ENCODE data around the gene TMEM63A. TPM values are rescaled to one million over a fixed set of nuclear protein-coding genes. Genes with fewer than 3 reads are reported as not detected.

TMEM63A gene
- polyA plus RNA-seq, 1 of the 3 experiments (the other 2 are of a cell fraction), result 13.5 TPM

DNA sequence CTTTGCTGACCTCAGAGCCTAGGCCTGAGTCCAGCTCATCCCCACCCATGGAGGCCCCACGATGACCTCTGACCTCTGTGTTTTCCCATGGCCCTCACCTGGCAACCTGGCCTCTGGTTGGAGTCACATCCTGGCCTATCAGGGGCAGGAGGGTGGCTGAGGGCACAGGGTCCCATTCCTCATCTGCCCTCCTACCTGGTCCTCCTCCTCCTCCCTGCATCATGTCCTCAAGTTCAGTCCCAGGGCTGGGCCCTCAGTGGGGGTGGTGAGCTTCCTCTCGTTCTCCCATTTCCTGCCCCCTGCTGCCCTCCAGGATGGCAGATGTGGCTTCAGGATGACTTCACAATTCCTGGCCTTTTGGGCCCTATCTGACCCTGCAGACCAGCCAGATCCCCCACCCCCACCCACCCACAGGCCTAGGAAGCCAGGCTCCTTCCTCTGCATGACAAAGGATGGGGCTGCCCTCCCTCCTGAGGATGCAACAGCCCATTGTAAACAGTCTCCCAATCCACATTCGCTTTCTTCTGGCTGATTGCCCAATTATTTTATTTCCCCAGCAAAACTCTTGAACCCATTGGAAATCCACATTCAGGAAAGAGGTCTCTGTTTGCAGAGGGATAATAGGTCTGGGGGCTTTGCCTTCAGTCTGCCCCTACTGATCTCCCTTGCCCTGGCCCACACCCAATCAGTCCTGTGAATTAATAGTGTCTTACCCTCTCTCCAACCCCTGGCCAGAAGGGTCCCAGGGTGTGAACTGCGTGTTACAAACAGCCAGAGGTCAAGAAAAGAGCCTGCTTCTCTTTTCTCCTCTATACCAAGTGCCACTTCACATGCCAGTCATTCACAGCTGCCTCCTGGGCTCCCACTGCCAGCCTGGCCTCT is 17.1 kb upstream of the TMEM63A start:
- peaks cover 0 to 2% of the 10 kb centered on the region in 2 experiments; a peak in 1 of 4 replicates for H3K4me1 ChIP-seq (ENCODE audit: control insufficient read depth in 1 of 2, insufficient read depth in 2 of 2, low read depth in 1 of 2, low read length in 1 of 2)
- no peak overlapping the region for H3K27ac ChIP-seq (ENCODE audit: low read depth in 2 of 2, low read length in 1 of 2)
- no peak overlapping the region for H3K9ac ChIP-seq
- H3K36me3 ChIP-seq (replicated peaks in 1 of 2; ENCODE audit: control insufficient read depth in 1 of 2, insufficient read depth in 2 of 2, low read length in 1 of 2), result no peaks in the 10 kb centered on the region
- no peak overlapping the region for H3K4me2 ChIP-seq
- H2AFZ ChIP-seq (ENCODE audit: low read depth), result no peak overlapping the region
- ChIA-PET CTCF (interaction anchor here (1.4 to 1.8 kb wide), 2 partner anchors 22 to 425 kb away, joined by 3 to 5 read pairs; no protein-coding TSS in a partner anchor), POLR2A (no interaction called here)
- H3K27me3 ChIP-seq (ENCODE audit: insufficient read depth), result no peaks in the 10 kb centered on the region
- no peaks in the 10 kb centered on the region for H3K9me2 ChIP-seq
- H3K79me2 ChIP-seq (ENCODE audit: insufficient read depth), result no peaks in the 10 kb centered on the region
- no peak overlapping the region for H3K4me3 ChIP-seq (ENCODE audit: low read depth in 2 of 2, low read length in 1 of 2)
- TF ChIP-seq ZBTB33 (IDR thresholded peaks at IDR 0.05; ENCODE audit: borderline replicate concordance, low read depth) (no peak), GABPA (IDR thresholded peaks at IDR 0.05; ENCODE audit: low read depth) (no peak), PBX3 (IDR thresholded peaks at IDR 0.05) (no peak), ELF1 (IDR thresholded peaks at IDR 0.05) (no peak), MXI1 (IDR thresholded peaks at IDR 0.05; ENCODE audit: low read depth, low read length) (no peak), EP300 (IDR thresholded peaks at IDR 0.05; ENCODE audit: borderline replicate concordance in 1 of 2, low read depth in 1 of 2, low read length in 1 of 2) (no peak), NRF1 (IDR thresholded peaks at IDR 0.05; ENCODE audit: low read depth, low read length) (no peak)
- TF ChIP-seq, protein P1, sequence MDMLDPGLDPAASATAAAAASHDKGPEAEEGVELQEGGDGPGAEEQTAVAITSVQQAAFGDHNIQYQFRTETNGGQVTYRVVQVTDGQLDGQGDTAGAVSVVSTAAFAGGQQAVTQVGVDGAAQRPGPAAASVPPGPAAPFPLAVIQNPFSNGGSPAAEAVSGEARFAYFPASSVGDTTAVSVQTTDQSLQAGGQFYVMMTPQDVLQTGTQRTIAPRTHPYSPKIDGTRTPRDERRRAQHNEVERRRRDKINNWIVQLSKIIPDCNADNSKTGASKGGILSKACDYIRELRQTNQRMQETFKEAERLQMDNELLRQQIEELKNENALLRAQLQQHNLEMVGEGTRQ (IDR thresholded peaks at IDR 0.05; ENCODE audit: borderline replicate concordance, low read depth, low read length), result no peak
- H3K9me3 ChIP-seq, result no peaks in the 10 kb centered on the region
- H3F3A ChIP-seq (replicated peaks; ENCODE audit: insufficient read depth), result peaks cover 4% of the 10 kb centered on the region
- no peak for DNase-seq
- 93% methylated on average over 4 of the region's 4 CpGs for WGBS (ENCODE audit: low lambda C conversion rate)
- H4K20me1 ChIP-seq (ENCODE audit: insufficient read depth), result no peaks in the 10 kb centered on the region

- Histone ChIP-seq H4K20me1 (ENCODE audit: insufficient read depth) (no peaks in the 10 kb centered on the region), H3K9ac (no peak overlapping the region), H3K27ac (ENCODE audit: low read depth in 2 of 2, low read length in 1 of 2) (no peak overlapping the region), H3K4me3 (ENCODE audit: low read depth in 2 of 2, low read length in 1 of 2) (no peak overlapping the region), H3K4me1 (ENCODE audit: control insufficient read depth in 1 of 2, insufficient read depth in 2 of 2, low read depth in 1 of 2, low read length in 1 of 2) (peaks cover 0 to 2% of the 10 kb centered on the region in 2 experiments; a peak in 1 of 4 replicates), H3K9me3 (no peaks in the 10 kb centered on the region), H3F3A (replicated peaks; ENCODE audit: insufficient read depth) (peaks cover 4% of the 10 kb centered on the region), H3K36me3 (replicated peaks in 1 of 2; ENCODE audit: control insufficient read depth in 1 of 2, insufficient read depth in 2 of 2, low read length in 1 of 2) (no peaks in the 10 kb centered on the region), H3K4me2 (no peak overlapping the region), H2AFZ (ENCODE audit: low read depth) (no peak overlapping the region), H3K27me3 (ENCODE audit: insufficient read depth) (no peaks in the 10 kb centered on the region), H3K79me2 (ENCODE audit: insufficient read depth) (no peaks in the 10 kb centered on the region), H3K9me2 (no peaks in the 10 kb centered on the region)
- POLR2A ChIA-PET, result no interaction called here
- WGBS (ENCODE audit: low lambda C conversion rate), result 87% methylated on average over 18 of the region's 19 CpGs
- no peak for DNase-seq
- CTCF ChIA-PET, result interaction anchor here (1.4 kb wide), 1 partner anchor 423 kb away, joined by 3 read pairs; no protein-coding TSS in a partner anchor
- no peak for TF ChIP-seq RFX5 (IDR thresholded peaks at IDR 0.05; ENCODE audit: low read length)
- TF ChIP-seq TAF1 (IDR thresholded peaks at IDR 0.05; ENCODE audit: borderline replicate concordance, low read depth, low read length), result no peak
These were observed 15.7 kb upstream of the TMEM63A start for GRCh38 chr1:225897595-225898514.

Data from SK-N-SH (cell line).